Nephron (organoid): ENCODE measurements around the gene IL21R.
"Not testable (repeated sequence)": the region's sequence is repeated elsewhere in the genome, so short reads cannot be mapped to it uniquely, and the experiment has no call there.

Experiments
- H3K27ac Mint-ChIP-seq, 3 experiments: 2 replicates each; pipeline ENCODE4 v1.8.0; 2020; ENCODE audit warnings: mixed read lengths in 3 of 3, mild to moderate bottlenecking in 2 of 3, moderate library complexity in 1 of 3
- H3K27me3 Mint-ChIP-seq: 2 replicates; pipeline ENCODE4 v1.8.0; 2021; ENCODE audit warnings: low read depth, mild to moderate bottlenecking, moderate library complexity, mixed read lengths
- H3K36me3 Mint-ChIP-seq: 2 replicates; pipeline ENCODE4 v1.8.0; 2020; ENCODE audit warnings: low read depth, mixed read lengths
- H3K4me1 Mint-ChIP-seq: 2 replicates; pipeline ENCODE4 v1.8.0; 2020; ENCODE audit warnings: mixed read lengths
- H3K4me3 Mint-ChIP-seq, 3 experiments: 2 replicates each; pipeline ENCODE4 v1.8.0; 2020; ENCODE audit warnings: mild to moderate bottlenecking in 3 of 3, mixed read lengths in 3 of 3, moderate library complexity in 2 of 3
- H3K9me3 Mint-ChIP-seq: 2 replicates; pipeline ENCODE4 v1.8.0; 2020; ENCODE audit warnings: mixed read lengths
- CTCF ChIP-seq, 3 experiments: fragments of 200-600 bp; sonication (generic); IDR thresholded peaks; one replicate each; pipeline ENCODE4 v1.5.0; 2021; ENCODE audit warnings: antibody characterized with exemption in 3 of 3; ENCODE audit not compliant: unreplicated experiment in 3 of 3

Gene IL21R

DNA sequence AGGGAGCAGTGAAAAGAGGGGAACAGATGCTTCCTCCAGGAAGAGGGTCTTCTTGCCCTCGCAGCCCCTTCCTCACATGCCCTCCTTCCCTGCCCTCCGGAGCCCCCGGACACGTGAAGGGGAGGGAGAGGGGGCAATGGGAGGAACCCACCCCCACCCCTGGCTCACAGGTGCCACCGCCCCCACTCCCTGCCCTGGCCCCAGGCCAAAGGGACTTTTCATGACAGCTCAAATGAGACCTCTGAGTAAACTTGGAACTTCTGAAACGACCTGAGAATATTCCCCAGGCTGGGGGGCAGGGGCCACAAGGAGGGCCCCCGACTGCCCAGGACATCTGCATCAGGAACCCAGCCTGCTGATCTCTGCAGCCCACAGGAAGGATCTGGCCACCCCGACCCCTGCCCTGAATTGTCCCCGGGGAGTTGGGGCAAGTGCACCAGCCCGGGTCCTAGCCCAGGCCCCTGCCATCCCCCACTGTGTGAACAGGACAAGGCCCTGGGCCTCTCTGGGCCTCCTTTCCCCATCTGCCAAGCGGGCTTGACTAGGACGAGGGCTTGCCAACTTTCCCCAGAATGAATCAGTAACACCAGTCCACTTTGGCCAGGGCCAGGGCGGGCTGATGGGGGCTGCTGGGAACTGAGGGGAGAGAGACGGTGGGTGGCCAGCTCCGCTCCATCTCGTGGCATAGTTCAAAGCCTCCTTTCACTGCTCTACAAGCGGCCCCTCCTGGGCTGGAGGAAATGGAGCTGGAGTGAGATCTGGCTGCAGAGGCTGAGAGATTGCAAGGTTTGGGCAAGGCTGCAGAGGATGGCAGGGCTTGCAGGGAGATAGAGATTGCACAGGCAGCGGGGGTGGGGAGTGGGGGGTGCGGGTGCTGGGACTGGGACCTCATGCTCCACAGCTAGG, 3.8 kb downstream of the IL21R start:
- H3K9me3 Mint-ChIP-seq, result peaks cover 3% of the 10 kb centered on the region
- peaks cover 6% of the 10 kb centered on the region for H3K27me3 Mint-ChIP-seq
- no peak overlapping the region for H3K4me3 Mint-ChIP-seq
- no peaks in the 10 kb centered on the region for H3K36me3 Mint-ChIP-seq
- peaks cover 37% of the 10 kb centered on the region for H3K4me1 Mint-ChIP-seq
- H3K27ac Mint-ChIP-seq, result peak overlapping the region in 2 of 3 experiments; percentile 51 to 76
- TF ChIP-seq CTCF (IDR thresholded peaks at IDR 0.05; ENCODE audit: unreplicated experiment in 3 of 3), result no peak

GRCh38 chr16:27406511-27407128, 4.6 kb downstream of the IL21R start:
- peaks cover 29% of the 10 kb centered on the region for H3K4me1 Mint-ChIP-seq
- no peak overlapping the region for H3K4me3 Mint-ChIP-seq
- H3K9me3 Mint-ChIP-seq, result peaks cover 4% of the 10 kb centered on the region
- no peak for TF ChIP-seq CTCF (IDR thresholded peaks at IDR 0.05; ENCODE audit: unreplicated experiment in 3 of 3)
- peaks cover 6% of the 10 kb centered on the region for H3K27me3 Mint-ChIP-seq
- no peaks in the 10 kb centered on the region for H3K36me3 Mint-ChIP-seq
- H3K27ac Mint-ChIP-seq, result peak overlapping the region in 2 of 3 experiments; percentile 51 to 76

GRCh38 chr16:27407133-27407532, 5.2 kb downstream of the IL21R start:
- Mint-ChIP-seq H3K9me3 (peaks cover 9% of the 10 kb centered on the region), H3K4me3 (no peak overlapping the region), H3K36me3 (no peaks in the 10 kb centered on the region), H3K27me3 (peaks cover 7% of the 10 kb centered on the region), H3K27ac (peak overlapping the region in 1 of 3 experiments; percentile 76), H3K4me1 (peaks cover 24% of the 10 kb centered on the region)
- no peak for TF ChIP-seq CTCF (IDR thresholded peaks at IDR 0.05; ENCODE audit: unreplicated experiment in 3 of 3)

DNA sequence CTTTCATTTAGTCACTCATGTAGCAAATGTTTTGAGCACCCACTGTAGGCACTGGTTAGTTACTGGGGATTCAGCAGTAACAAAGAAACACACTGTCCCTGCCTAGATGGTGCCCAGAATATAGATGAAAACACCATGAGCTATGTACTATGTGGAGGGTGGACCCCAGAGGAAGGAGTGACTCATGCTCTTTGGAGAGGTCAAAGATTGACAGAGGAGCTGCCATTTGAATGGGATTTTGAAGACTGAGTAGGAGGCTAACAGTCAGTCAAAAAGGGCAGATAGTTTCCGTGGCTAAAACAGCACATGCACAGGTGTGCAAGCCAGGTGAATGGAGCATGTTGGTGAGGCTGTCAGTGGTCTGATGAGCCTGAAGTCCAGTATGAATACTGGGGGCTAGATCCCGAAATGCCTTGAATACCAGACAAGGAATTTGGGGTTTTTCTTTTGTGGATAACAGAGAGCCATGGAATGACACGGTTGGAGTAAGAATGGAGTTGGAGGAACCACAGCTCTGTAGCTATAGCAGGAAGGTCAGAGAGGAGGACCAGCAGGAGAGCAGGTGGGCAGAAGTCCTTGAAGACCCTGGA, 6.1 kb downstream of the IL21R start:
- no peak overlapping the region for H3K4me3 Mint-ChIP-seq
- TF ChIP-seq CTCF (IDR thresholded peaks at IDR 0.05; ENCODE audit: unreplicated experiment in 3 of 3), result no peak
- peaks cover 14% of the 10 kb centered on the region for H3K4me1 Mint-ChIP-seq

DNA sequence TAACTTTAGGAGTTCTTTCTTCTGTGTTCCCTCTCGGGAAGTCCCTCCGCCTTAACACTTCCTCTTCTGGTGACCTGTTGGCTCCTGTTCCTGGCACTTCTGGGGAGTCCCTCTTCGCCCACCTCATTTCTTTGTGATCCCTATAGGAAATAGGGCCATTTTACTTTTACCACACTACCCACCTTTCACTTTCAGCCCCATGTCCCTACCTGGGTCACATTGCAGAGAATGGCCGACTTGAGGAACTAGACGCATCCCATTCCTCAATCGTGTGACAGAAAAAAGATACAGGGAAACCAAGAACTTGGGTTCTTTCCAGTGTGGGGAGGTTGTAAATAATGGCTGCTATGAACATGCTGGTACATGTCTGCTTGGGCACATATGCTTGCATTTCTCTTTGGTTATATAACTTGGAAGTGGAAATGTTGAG, 6.6 kb downstream of the IL21R start:
- Mint-ChIP-seq H3K4me3 (no peak overlapping the region), H3K4me1 (peaks cover 11% of the 10 kb centered on the region), H3K27me3 (peaks cover 11% of the 10 kb centered on the region), H3K27ac (no peak overlapping the region), H3K9me3 (peaks cover 21% of the 10 kb centered on the region), H3K36me3 (no peaks in the 10 kb centered on the region)
- TF ChIP-seq CTCF (IDR thresholded peaks at IDR 0.05; ENCODE audit: unreplicated experiment in 3 of 3), result no peak

More for the DNA sequence above, 6.1 kb downstream of the IL21R start:
- peaks cover 17% of the 10 kb centered on the region for H3K9me3 Mint-ChIP-seq
- no peaks in the 10 kb centered on the region for H3K36me3 Mint-ChIP-seq
- H3K27ac Mint-ChIP-seq, result no peak overlapping the region
- peaks cover 11% of the 10 kb centered on the region for H3K27me3 Mint-ChIP-seq

DNA sequence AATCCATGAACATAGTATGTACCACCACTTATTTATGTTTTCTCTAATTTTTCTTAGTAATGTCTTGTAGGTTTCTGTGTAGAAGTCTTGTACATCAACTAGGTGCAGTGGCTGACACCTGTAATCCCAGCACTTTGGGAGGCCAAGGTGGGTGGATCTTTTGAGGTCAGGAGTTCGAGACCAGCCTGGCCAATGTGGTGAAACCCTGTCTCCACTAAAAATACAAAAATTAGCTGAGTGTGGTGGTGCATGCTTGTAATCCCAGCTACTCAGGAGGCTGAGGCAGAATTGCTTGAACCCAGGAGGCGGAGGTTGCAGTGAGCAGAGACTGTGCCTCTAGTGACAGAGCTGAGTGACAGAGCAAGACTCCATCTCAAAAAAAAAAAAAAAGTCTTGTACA, 8.0 kb downstream of the IL21R start:
- H3K27ac Mint-ChIP-seq, H3K4me3 Mint-ChIP-seq, H3K36me3 Mint-ChIP-seq, H3K4me1 Mint-ChIP-seq: not testable (repeated sequence)
- Mint-ChIP-seq H3K9me3 (peaks cover 21% of the 10 kb centered on the region), H3K27me3 (peaks cover 11% of the 10 kb centered on the region)
